ENCODE measurements around the gene HNRNPR.

The HNRNPR gene

DNA sequence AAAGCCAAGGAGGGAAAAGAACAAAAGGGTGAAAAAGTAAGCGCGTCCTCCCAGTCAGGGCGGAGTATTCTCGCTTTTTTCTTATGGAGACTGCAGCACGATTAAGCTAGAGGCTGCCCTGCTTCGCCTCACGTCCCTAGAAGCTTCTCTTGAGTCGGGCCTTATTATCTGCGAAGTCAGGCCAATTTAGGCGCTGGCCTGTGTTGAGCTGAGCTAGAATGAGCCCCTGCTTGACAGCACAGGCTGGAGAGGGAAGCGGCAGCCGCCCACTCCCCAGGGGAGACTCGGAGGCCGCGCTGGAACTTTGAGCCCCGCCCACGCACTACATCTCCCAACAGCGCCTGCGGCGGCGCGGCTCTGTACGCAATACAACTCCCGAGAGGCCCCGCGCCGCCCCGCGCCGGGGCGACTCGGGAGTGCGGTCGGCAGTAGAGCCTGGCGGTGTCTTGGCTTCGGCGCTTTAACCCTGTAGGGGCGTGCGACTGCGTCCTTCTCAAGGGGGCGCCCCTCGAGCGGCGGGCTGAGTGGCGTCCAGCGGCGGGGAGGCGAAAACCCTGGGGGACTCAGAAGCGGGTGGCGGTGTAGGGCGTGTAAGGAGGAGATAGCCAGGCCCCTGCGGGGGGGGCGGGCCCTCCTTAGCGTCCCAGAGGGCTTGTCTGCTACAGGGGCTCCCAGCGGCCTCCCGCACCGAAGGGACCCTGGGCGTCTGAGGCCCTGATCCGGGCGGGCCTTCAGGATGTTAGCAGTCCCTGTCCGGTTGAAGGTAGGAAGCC lies 24.7 kb upstream of the HNRNPR start:
- DNase-seq = peak; percentile 87

DNA sequence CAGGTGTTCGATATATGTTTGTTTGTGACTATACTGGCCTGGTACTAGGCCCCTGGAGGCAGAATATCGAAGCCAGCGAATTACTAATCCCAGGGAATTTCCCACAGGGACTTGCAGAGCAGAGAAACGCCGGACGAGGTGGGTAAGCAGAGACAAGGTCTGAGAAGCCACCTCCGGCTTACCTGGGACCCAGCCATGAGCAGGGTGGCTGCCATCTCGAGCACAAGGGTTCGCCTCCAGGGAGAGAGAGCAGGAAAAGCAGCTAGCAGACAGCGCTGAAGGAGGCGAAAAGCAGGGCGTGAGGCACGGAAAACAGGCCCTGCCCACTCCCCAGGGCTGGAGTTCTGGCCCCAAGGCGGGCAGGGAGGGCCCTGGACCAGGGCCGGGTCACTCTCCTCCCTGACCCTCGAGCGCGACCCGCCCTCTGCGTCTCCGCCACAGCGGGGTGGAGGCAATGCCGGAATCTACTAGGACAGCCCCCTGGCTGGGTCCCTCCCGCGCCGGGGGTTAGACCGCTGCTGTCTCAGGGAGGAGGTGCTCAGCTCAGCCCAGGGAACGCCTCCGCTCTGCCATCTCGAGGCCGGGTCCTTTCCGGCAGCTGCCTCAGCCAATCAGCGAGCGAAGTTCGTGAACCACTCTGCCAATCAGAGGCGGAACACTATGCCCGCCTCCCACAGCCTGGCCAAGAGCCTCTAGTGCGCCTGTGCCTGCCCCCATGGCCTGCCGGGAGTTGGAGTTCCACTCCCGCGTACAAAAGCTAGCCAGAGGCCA lies 23.9 kb upstream of the HNRNPR start:
- DNase-seq = peak; percentile 99

DNA sequence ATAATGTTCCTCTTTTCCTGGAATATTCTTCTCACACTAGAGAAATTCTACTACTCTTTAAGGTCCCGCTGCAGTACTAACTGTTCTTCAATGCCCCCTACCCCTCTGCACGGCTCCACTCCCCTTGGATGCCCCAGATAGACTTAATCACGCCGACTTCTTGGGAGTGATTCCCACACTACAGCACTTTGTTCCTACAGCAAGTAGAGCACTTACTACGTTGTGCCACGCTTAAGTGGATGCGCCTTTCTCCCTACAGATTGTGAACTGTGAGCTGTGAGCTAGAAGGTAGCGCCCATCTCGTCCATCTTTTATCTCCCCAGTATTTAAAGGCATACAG lies 23.3 kb upstream of the HNRNPR start:
- no peak for DNase-seq

DNA sequence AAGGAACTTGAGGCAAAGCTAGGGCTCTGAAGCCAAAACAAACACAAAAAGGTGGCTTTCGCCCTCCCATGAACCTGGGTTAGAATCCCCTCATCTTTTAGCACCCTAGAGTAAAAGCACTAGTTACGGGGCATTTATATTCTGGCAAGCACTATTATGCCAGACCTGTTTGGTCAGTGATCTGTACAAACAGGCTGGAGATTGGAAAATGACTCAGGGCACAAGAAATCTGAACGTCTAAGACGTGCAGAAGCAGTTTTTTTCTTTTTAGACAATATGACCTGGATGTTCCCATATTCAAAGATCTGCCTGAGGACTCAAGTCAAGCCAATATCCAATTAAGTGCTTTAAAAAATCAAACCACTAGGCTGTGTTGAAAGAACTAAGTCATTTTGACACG lies 22.5 kb upstream of the HNRNPR start:
- DNase-seq = no peak

DNA sequence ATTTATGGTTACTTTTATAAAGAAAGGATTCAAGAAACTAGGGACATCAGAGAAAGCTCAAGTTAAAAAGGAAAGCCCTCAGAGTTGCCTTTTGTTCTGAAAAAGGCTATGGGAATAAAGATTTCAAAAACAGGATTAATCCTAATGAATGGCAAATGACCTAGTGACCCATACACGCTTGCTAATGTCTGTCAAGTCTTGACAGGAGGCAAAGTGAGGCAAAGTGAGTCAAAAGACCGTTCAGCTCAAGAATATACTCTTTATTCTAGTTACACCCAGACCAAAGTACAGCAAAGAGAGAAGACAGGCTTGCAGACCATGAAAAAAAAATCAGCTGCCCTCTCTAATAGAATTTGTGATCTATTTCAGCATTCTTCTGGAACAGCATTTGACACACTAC lies 22.1 kb upstream of the HNRNPR start:
- DNase-seq = no peak

DNA sequence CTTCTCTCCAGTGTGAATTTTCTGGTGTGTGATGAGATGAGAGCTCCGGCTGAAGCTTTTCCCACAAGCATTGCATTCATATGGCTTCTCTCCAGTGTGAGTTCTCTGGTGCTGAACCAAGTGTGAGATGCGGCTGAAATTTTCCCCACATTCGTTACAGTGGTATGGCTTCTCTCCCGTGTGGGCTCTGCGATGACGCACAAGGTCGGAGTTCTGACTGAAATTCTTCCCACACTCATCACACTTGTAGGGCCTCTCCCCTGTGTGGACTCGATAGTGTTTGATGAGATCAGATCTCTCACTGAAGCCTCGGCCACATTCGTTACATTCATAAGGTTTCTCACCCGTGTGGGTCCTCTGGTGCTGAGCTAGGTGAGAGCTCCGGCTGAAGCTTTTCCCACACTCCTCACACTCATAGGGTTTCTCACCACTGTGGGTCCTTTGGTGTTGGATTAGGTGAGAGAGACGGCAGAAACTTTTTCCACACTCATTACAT lies 18.2 kb upstream of the HNRNPR start:
- DNase-seq = no peak

DNA sequence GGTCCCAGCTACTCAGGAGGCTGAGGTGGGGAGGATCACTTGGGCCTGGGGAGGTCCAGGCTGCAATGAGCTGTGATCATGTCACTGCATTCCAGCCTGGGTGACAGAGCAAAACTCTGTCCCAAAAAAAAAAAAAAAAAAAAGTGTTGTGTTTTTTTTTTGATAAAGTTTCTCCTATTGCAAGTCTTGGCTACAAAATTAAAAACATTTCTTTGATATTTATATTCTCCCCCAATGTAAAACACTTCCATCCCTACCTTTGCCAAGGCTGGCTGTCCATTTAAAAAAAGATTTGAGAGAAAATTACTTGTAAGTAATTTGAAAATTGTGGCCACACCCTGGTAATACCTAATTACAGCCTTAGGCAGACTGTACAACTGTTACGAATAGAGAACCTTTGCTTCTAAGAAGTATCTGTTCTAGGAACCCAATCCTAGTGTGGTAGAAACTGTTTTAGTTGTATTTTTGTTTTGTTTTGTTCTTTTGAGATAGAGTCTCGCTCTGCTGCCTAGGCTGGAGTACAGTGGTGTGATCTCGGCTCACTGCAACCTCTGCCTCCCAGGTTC lies 14.3 kb upstream of the HNRNPR start:
- DNase-seq = no peak

DNA sequence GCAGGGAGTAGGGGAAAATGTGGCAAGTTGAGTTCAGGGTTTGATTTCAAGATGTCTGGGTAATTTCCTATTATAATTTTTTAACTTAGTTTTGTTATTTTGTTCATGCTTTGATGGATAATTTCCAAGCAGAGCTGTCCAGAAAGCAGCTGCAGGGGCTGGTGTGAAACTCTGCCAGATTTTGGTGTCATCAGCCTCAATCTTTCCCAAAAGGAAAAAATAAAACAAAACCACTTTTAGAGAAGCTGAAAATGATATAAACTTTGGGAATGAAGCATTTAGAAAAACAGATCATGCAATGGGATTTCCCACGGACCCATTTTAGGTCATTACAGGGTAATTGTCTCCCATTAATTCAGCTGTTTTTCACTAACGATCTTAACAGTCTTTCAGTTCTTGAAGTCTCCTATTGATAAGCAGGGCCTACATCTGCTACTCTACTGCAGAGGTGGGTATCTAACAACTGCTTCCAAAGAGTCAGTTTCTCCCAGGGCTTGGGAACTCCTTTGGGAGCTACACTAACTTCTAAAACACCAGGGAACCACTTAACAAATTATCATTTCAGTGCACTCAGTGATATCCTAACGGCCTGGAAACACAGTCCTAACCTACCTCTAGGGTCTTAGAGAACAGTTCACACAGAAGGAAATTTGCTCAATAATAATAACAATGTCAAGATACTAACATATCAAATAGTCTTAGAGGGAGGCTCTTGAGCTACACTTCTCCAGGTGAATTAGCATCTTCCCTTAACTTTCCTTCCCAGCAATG lies 13.2 kb upstream of the HNRNPR start:
- no peak for DNase-seq

DNA sequence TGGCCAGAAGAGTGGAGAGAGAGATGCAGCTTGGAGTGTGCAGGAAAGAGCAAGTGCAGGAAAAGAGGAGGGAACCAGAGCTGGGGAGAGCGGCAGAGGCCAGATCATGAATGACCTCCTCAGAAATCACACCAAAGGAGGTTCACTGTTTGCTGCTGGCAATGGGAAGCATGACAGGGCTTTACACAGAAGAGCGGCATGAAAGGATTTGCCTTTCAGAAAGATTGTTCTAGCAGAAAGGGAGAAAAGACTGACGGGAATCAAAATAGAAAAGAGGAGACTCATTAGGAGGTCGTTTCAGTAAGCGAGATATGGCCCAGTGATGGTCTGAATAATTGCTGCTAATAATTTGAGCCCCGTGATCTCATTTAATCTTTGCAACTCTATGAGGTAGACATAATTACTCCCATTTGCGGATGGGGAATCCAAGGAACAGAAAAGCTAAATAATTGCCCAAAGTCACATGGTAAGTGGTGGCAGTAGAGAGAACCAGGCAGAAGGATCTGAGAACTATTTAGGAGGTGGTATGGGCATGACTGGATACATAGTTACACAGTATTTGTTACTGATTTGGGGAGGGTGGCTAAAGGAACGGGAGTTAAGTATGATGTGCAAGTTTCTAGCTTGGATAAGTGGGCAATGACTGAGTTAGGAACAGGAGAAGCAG lies 12.5 kb upstream of the HNRNPR start:
- no peak for DNase-seq

DNA sequence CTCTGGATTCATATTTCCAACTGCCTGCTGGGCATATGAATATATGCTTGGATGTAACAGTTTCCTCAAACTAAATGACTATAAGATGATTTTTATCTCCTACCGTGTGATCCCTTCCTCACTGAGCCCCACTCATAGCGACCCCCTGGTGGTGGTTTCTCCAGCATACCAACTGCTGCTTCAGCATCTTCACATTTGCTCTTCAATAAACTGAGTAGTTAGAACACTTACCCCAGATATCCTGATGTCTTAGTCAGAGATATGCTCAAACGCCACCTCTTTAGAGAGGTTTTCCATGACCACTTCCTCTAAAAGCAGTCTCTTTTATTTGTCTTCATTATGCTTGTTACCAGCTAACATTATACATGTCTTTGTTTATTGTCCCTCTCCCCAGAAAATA lies 10.2 kb upstream of the HNRNPR start:
- DNase-seq = no peak

DNA sequence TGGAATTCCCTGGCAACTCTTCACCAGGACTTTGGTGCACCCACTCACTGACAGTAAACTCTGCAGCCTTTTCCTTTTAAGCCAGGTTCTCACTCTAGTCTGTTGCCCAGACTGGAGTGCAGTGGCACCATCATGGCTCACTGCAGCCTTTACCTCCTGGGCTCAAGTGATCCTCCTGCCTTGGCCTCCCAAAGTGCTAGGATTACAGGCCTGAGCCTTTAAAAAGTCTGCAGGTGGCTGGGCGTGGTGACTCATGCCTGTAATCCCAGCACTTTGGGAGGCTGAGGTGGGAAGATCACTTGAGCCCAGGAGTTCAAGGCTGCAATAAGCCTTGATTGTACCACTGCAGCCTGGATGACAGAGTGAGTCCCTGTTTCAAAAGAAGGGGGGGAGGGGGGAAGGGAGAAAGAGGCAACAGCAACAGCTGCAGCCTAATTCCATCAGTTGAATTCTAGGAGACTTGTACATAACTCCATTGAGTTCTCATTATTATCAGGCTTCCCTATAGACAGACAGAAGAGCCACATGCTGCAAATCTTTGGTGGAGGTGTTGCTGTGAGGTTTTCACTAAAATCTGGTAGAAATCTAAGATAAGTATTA lies 8.1 kb upstream of the HNRNPR start:
- DNase-seq = no peak

DNA sequence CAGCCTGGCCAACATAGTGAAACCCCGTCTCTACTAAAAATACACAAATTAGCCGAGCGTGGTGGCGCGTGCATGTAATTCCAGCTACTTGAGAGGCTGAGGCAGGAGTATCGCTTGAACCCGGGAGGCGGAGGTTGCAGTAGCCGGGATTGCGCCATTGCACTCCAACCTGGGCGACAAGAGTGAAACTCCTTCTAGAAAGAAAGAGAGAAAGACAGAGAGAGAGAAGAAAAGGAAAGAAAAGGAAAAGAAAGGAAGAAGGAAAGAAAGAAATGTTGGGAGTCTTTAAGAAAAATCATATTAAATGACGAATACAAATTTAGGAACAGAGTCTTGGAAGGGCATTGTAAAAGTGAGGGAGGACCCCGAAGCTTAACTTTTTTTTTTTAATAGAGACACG lies 1.8 kb upstream of the HNRNPR start:
- DNase-seq = no peak

DNA sequence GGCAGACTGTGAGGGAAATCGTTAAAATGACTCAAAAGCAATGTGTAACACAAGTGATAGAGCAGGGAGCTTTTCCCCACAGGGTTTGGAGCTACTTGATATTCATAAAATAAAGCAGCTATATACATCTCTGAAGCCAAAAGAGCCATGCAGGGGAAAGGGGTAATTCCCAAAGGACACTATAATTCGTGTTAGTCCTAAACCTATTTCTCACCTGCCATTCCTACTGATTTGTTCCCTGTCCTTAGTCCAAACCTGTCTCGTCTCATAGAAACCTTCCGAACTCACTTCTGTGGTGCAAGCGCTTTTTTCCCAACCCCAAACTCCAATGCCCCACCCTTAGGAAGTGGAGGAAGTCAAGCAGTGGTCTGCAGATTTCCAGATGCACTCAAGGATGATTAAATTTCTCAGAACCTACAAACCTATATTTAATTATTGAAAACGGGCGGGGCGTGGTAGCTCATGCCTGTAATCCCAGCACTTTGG lies 946 bp upstream of the HNRNPR start:
- DNase-seq = no peak

DNA sequence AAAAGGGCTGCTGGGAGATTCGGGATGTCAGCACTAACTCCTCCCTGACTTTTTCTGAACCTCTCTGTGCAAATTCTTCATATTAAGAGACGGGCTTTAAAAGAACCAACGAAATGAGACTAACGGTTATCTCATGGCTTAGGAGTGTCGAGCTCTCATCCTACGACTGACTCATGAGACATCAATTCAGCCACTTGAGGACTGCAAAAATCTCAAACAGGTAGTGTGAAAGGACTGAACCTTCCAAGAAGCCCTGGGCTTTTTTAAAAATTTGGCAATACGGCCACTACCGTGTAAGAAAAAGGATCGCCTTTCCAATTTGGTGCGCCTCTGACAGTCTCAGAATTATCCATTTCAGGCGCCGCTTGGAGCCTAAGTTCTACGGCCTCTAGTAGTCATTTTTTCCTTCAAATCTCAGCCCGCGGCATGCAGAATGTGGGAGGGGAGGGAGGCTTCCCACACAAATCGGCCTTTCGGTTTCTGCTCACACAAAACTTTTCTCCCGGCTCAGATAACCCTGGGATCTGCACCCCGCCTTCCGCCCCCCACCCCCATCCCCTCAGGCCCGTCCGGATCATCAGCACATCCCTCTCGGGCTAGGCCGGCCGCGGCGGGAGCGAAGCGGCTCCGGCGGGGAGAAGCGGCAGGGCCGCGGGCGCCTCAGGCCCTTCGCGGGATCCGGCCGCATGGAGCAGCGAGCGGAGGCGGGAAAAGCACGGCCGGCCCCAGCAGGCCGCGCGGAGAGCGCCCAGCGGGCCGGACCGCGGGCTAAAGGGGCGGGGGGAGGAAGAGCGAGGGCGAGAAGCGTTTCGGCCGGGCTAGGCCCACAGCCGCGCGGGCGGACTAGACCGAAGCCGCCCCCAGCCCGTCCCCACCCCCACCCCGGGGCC lies 618 bp downstream of the HNRNPR start:
- peak; percentile 25 for DNase-seq

DNA sequence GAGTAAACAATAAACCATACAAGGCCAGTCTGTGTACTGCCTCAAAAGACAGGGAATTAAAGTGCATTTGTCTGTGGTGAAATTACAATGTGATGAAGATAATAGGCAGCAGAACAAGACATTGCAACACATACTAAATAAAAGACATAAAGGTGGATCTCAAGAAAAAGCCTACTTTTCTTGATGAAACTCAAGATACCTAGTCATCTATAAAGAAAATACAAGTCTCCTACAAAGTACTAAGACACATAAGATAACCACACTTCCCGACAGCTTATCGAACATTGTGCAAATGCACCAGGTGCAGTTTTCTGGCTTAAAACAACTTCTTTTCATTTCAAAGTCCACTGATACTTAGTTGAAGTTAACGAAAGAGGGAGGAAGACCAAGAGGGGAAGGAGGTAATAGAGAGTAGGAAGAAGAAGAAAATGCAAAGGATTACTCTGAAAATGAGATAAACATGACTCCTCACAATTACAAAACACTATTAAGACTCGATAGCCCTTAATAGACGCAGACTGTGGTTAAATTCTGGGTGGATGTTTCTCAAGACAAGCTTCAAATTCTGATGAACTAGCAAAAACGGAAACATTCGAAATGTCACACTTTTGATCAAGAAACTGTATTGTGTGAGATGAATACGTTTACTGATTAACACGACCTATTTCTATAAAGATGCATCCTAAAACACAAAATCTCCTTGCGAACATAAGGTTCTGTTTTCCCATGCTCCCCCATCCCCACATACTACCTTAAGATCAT lies 2.0 kb downstream of the HNRNPR start:
- peak; percentile 19 for DNase-seq

DNA sequence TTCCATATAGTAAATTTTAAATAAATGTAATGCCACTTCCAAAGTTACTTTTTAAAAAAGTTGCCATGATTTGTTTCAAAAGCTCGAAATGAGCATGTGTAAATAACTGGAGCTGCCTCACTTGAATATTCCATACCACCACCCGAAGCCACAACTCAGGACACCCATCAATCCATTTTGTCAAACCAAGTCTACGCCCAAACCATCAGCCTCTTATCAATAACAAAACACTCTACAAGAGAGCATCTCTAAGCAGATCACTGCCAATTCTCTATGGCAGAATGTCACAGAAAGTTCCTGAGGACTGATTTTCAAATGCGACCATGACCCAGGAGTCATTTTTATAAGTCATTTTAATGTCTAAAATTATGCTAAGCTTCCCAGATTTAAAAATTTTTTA lies 4.5 kb downstream of the HNRNPR start:
- no peak for DNase-seq

DNA sequence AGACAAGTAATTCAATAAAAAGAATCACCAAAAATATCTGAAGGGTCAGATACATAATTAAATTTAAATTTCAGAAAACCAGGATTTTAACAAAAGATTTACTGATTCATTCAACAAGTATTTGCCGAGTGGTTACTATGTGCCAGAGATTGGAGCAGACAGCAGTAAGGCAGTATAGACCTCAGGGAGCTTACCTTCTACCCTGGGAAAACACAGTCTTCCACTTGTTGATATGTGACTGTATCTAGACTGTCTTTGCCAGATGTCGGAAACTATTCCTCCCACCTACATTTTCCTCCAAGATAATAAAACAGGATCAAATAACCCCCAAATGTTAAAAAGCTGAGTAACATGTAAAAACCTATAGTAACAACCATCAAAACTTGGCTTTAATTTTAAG lies 6.2 kb downstream of the HNRNPR start:
- DNase-seq = no peak

DNA sequence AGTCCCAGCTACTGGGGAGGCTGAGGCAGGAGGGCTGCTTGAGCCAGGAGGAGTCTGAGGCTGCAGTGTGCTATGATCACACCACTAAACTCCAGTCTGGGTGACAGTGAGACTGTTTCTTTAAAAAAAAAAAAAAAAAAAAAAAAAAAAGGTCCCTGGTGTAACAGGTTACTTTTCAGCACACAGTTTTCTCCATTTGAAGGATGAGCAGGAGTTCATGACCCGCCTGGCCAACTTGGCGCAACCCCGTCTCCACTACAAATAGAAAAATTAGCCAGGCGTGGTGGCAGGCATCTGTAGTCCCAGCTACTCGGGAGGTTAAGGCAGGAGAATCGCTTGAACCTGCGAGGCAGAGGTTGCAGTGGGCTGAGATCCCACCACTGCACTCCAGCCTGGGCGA lies 12.4 kb downstream of the HNRNPR start:
- DNase-seq = no peak

DNA sequence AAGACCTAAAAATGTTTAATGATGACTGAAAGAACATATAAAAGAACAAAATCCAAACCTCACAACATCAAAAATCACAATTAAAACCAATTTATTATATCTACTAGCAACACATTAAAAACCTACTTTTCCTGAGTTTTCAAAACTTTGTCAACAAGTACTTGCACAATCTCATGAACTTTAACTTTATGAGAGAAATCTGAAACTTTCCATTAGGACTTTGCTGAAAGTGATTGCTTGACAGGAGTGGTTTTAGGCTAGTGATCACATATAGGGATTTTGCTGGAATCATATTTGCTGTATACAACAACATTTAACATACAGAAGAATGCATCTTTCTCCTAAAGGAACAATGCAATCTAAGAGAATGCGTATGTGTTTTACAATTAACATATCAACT lies 13.2 kb downstream of the HNRNPR start:
- DNase-seq = no peak

DNA sequence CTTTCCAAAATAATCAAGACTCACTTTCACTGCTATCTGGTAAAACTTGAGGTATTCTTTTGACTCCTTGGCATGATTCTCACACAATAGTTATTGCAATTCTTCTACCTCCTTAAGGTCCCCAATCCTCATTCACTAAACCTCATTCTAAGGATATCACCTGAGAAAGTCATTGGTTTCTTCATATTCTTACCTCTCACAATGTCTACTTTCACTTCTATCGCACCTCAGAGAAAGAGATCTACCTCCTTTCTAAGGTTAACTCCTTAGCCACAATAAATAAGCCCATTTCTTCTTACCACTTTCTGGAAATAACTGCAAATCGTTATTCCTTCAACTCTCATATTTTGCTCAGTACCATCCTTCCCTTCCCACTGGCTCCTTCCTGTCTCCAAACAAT lies 18.7 kb downstream of the HNRNPR start:
- DNase-seq = no peak
